Measurements from ENCODE around the gene LCP2.
A peak's percentile ranks its signal among the peaks of the same experiment; 100 is the strongest.

Gene LCP2

GRCh38 chr5:170315154-170315553 is 17.6 kb upstream of the LCP2 start:
- DNase-seq (ENCODE audit: low read depth in 2 of 2), result no peak

GRCh38 chr5:170314541-170315095 is 17.0 kb upstream of the LCP2 start:
- DNase-seq (ENCODE audit: low read depth in 2 of 2), result no peak

- DNase-seq (ENCODE audit: low read depth in 2 of 2), result no peak
Measured at GRCh38 chr5:170313816-170314215, 16.2 kb upstream of the LCP2 start.

GRCh38 chr5:170313344-170313743 is 15.8 kb upstream of the LCP2 start:
- DNase-seq (ENCODE audit: low read depth in 2 of 2), result no peak

GRCh38 chr5:170312666-170313065 is 15.1 kb upstream of the LCP2 start:
- DNase-seq (ENCODE audit: low read depth in 2 of 2), result peak in 1 of 2 donors; percentile 72

- no peak for DNase-seq (ENCODE audit: low read depth in 2 of 2)
Measured at GRCh38 chr5:170312301-170312595, 14.7 kb upstream of the LCP2 start.

GRCh38 chr5:170311511-170312300 is 14.1 kb upstream of the LCP2 start:
- DNase-seq (ENCODE audit: low read depth in 2 of 2), result no peak

GRCh38 chr5:170310256-170310926 is 12.8 kb upstream of the LCP2 start:
- DNase-seq (ENCODE audit: low read depth in 2 of 2), result no peak

- DNase-seq (ENCODE audit: low read depth in 2 of 2), result no peak
Measured at GRCh38 chr5:170308686-170309085, 11.1 kb upstream of the LCP2 start.

- DNase-seq (ENCODE audit: low read depth in 2 of 2), result no peak
Measured at GRCh38 chr5:170307575-170308465, 10.2 kb upstream of the LCP2 start.

GRCh38 chr5:170306381-170306831 is 8.8 kb upstream of the LCP2 start:
- DNase-seq (ENCODE audit: low read depth in 2 of 2), result no peak

- no peak for DNase-seq (ENCODE audit: low read depth in 2 of 2)
Measured at GRCh38 chr5:170305646-170306025, 8.1 kb upstream of the LCP2 start.

GRCh38 chr5:170305016-170305645 is 7.6 kb upstream of the LCP2 start:
- no peak for DNase-seq (ENCODE audit: low read depth in 2 of 2)

- DNase-seq (ENCODE audit: low read depth in 2 of 2), result no peak
Measured at GRCh38 chr5:170303549-170303948, 6.0 kb upstream of the LCP2 start.

- DNase-seq (ENCODE audit: low read depth in 2 of 2), result peak; percentile 42 to 65
Measured at GRCh38 chr5:170302653-170303501, 5.3 kb upstream of the LCP2 start.

- no peak for DNase-seq (ENCODE audit: low read depth in 2 of 2)
Measured at GRCh38 chr5:170301981-170302652, 4.5 kb upstream of the LCP2 start.

- DNase-seq (ENCODE audit: low read depth in 2 of 2), result no peak
Measured at GRCh38 chr5:170301149-170301548, 3.6 kb upstream of the LCP2 start.

- DNase-seq (ENCODE audit: low read depth in 2 of 2), result no peak
Measured at GRCh38 chr5:170300361-170301013, 2.9 kb upstream of the LCP2 start.

- DNase-seq (ENCODE audit: low read depth in 2 of 2), result no peak
Measured at GRCh38 chr5:170296935-170297588, 515 bp downstream of the LCP2 start.

Measured in stimulated activated CD4-positive, alpha-beta T cell treated with anti-CD3 and anti-CD28 coated beads, Interleukin-1b, Interleukin-23, amount 100 ng/mL, for 4 hours (primary cell).